ENCODE data around the gene SRXN1.

SRXN1 gene

DNA sequence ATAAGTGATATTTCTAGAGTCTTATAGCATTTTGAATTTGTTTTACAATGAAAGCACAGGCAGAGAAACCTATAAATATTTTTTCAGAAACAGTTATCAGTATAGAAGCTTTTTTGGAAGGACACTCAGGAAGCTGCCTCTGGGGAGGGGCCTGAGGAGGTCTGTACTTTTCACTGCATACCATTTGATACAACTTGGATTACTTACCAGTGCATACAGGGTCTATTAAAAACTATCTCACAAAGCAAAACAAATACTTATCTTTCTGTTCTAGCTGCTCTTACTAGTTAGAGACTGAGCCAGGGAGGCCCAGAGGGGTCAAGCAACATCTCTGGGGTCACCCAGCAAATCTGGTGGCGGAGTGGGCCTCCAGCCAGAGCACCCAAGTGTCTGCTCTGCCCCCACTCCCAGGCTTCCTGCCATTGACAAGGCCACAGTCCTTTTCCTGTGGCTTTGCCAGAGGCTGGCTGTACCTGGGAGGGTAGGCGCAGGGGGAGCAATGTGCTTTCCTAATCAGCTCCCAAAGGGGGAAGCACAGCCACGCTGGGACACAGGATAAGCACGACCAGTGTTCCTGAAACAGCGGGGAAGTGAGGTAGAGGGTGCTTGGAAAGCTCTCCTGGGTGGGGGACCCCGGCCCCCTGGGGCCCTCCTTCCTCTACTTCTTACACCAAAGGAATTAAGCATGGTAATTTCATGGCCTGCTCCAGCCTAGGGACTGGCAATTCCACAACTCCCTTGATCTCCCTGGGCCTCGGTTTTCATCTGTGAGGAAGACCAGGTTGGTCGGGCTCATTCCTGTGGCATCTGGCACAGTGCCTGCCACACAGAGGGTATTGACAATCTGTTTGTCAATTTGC, 50.7 kb downstream of the SRXN1 start:
- no peak for DNase-seq

DNA sequence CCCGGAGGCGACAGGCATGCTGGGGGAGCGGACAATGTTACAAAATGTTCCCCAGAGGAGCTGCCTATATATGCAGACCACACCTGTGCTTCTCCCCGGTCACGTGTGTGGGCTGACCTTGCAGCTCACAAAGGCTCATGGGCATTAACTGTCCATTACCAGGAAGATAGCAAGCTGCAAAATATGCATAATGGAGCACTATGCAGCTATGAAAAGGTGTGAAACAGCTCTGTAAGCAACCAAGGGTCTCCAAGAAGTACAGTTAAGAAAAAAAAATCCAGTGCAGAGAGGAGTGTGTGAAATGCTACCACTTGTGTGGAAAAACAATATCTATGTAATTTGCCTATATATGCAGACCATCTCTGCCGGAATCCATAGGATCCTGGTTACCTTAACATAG, 52.3 kb downstream of the SRXN1 start:
- DNase-seq, result no peak

DNA sequence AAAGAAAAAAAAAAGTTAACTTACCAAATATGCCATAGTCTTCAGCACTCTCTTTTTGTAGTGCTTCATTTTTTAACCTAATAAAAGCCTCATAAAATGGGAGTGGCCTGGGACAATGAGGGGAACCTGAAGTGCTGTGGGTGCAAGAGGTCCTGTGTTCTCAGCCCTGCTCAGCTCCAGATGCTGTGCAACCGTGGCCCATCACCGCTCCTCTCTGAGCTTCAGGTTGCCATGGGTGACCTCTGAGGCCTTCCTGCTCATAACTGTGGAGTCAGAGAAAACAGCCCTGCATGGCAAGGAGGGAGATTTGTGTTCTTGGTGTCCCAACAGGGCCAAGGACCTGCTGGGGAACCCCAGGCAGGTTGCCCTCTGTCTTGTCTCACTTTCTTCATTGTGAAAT, 52.9 kb downstream of the SRXN1 start:
- DNase-seq, result no peak

DNA sequence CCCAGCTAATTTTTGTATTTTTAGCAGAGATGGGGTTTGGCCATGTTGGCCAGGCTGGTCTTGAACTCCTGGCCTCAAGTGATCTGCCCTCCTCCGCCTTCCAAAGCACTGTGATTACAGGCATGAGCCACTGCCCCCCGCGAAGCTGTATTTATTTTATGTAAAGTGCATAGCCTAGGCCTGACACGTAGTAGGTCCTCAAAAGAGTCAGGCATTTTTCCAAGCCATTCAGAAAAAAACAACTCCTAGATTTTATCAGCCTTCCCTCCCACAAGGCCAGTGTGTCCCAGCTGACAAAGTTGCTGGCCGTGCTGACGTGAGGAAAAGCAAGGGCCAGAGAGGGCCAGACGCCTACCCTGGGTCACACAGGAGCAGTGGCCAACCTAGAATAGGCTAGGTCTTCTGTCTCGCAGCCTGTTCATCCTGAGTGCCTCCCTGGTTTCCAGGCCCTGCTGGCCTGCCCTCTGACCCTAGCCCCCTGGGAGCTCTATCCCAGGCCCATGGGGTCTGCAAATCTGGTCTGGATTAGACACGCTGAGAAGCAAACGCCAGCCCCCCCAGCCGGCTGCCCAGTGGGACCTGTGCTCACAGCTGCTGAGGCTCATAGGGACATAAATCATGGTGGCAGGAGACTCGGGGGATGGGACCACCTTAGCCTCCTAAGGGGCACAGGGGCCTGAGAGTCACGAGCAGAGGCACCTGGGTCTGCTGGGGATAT, 54.7 kb downstream of the SRXN1 start:
- no peak for DNase-seq

DNA sequence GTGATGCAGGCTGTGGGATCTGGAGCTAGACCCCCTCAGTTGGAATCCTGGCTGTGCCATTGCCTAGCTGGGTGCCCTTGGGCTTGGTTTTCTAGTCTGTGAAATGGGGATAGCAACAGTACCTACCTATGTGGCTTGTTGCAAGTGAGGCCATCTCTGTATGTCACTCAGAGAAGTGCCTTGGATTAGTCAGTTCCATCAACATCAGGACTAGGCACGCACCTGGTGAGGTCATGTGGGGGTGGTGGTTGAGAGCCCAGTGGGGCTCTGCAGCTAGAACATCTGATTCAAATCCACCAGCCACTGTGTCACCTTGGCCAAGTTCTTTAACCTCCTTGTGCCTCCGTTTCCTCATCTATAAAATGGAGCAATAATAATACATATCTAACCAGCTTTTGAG, 55.4 kb downstream of the SRXN1 start:
- DNase-seq, result no peak
